GM12874 (cell line): Measurements from ENCODE around the gene TEKT4.
A peak's percentile ranks its signal among the peaks of the same experiment; 100 is the strongest.

Source experiments
- TF ChIP-seq, protein P1 (sequence below): IDR thresholded peaks from 2 replicates; pipeline ENCODE4 v1.5.1; 2011; ENCODE audit warnings: low read depth, mild to moderate bottlenecking, control low read depth, low read length, moderate library complexity; ENCODE audit not compliant: insufficient read depth

TEKT4 gene

DNA sequence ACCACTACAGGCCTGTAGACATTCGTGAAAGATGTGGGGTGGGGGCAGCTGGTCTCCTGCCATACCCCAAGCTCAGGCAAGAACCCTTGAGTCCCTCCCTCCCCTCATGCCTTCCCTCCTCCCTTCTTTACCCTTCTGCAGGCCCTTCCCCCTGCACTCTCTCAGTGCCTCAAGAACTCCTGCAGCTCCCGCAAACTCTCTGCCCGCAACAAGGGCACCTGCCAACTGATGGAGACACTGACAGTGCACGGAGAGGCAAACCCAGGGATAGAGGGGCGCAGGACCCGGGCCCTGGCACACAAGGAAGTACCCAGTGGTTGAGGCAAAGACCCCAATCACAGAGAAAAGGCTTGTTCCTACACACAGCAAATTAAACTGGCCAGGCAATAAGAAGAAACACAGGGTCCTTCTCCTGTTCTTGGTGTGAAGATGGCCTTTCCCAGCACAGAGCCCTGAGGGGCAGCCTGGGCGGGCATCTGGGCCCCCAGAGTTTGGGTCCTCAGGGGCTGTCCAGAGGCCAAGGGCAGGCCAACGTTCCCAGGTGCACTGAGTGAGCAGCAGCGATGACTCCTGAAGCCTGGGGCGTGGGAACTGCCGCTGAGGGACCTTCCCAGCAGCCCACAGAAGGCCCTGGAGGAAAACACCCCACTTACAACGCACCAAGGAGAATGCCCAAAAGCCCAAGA is 1.6 kb downstream of the TEKT4 start:
- TF ChIP-seq, protein P1, sequence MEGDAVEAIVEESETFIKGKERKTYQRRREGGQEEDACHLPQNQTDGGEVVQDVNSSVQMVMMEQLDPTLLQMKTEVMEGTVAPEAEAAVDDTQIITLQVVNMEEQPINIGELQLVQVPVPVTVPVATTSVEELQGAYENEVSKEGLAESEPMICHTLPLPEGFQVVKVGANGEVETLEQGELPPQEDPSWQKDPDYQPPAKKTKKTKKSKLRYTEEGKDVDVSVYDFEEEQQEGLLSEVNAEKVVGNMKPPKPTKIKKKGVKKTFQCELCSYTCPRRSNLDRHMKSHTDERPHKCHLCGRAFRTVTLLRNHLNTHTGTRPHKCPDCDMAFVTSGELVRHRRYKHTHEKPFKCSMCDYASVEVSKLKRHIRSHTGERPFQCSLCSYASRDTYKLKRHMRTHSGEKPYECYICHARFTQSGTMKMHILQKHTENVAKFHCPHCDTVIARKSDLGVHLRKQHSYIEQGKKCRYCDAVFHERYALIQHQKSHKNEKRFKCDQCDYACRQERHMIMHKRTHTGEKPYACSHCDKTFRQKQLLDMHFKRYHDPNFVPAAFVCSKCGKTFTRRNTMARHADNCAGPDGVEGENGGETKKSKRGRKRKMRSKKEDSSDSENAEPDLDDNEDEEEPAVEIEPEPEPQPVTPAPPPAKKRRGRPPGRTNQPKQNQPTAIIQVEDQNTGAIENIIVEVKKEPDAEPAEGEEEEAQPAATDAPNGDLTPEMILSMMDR = no peak

DNA sequence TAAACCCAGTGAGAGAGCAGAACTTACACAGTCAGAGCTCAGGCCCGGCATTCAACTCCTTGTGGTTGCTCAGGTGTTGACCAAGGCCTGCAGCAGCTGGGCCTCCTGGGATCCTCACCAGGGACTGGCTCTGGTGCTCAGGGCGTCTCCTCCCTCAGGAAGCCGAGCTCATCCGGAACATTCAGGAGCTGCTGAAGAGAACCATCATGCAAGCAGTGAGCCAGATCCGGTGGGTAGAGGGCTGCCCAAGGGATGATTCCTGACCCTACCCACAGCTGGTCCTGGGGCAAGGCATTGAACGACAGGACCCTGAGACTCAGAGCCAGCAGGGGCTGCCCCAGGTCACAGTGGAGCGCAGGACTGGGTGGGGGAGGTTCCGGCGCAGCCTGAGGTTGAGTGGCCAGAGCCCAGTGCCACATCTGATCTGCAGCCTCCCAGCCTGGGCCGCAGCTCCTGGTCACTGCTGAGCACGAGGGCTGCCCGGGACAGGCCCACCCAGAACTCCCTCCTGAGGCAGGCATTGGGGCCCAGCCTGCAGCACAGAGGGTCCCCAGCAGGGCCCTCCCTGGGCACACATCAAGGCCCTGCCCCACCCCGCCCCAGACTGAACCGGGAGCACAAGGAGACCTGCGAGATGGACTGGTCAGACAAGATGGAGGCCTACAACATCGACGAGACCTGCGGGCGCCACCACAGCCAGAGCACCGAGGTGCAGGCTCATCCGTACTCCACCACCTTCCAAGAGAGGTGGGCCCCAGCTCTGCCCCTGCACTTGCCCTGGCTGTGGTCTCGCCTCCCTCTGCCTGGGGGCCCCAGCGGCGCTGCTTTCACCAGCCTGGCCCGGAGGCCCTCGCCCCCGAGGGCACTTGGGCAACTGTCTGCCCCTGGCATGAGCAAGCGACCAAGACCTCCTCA is 2.4 kb downstream of the TEKT4 start:
- TF ChIP-seq, protein P1 = no peak

DNA sequence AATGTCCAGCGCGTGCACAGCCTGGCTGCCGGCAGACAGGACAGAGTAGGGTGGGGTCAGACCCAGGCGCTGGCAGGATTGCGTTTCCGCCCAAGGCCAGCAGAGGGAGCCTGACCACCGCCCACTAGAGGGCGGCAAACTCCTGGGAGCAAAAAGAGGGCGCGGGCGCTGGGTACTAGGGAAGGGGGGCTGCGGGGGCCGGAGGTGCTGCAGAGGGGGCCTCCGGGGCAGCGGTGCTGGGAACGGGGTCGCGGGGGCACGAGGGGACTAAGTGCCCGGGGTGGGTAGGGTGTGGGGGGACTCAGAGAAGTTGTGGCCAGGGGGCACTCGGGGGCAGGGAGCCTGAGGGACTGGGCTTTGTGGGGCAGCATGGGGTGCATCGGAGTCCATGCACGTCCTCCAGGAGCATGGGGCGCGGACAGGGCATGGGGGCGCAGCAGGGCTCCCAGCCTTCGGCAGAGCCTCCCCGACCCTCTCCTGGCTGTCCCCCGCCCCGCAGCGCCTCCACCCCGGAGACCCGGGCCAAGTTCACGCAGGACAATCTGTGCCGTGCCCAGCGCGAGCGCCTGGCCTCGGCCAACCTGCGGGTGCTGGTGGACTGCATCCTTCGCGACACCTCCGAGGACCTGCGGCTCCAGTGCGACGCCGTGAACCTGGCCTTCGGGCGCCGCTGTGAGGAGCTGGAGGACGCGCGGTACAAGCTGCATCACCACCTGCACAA is 3.2 kb downstream of the TEKT4 start:
- TF ChIP-seq, protein P1 = peak; percentile 100

DNA sequence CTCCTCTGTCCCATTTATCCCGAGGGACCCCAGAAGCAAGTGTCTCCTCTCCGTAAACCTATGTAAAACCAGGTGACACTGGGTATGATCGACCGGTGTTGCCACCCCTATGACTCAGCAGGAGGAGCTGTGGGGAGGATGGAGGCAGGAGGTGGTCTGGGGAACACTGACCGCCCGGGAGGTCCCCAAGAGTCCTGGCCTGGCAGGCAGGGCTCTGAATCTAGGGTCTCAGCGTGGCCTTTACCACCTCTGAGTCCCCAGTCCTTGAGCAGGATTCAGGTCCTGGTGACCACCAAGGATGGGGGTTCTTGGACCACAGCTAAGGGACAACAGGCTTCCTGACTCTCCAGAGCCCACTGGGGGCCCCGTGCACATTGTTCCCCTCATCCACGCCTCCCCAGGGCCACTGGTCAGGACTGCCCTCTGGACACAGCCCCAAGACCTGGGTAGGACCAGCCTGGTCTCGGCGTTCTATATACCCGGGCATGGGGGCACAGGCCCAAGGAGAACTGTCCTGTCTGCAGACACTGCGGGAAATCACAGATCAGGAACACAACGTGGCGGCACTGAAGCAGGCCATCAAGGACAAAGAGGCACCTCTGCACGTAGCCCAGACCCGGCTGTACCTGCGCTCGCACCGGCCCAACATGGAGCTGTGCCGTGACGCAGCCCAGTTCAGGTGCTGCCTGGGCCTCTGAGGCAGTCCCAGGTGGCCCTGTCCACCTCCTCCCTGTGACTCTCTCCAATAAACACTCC is 4.0 kb downstream of the TEKT4 start:
- TF ChIP-seq, protein P1 = no peak

DNA sequence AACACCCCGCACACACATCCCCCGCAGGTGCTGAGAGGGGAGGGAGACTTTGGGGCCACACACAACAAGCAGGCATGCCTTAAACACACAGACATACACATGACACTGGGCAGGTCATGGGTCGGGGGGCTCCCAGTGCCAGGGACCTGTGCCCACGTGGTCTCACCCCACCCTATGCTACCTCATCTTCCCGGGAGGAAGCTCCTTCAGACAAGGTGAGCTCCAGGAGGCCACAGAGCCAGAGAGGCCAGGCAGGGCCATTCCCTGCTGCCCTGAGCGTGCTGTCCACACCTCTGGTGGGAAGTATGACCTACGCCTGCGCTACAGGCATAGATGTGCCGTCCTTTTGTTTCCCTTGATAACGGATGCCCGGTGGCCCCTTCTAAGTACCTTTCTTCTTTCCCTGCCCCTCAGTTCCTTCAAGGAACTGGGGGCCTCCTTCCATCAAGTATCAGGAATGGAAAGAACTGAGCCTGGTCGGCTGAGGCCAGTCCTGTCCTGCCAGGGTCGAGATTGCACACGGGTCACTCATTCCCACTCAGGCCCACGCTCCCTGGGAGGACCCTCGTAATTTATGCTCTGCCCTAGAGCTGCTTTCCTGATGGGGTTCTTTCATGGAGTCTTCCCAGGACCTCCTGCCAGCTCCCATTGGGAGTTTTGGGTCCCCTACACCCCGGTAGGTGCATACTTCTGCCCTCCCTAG is 4.7 kb downstream of the TEKT4 start:
- TF ChIP-seq, protein P1 = no peak

DNA sequence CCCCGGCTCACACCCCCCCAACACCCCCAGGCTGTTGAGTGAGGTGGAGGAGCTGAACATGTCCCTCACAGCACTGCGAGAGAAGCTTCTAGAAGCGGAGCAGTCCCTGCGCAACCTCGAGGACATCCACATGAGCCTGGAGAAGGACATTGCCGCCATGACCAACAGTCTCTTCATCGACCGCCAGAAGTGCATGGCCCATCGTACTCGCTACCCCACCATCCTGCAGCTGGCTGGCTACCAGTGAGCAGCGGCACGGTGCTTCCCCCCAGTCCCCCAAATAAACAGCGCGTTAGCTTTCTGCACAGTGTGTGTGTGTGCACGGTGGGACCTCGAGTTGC is 5.3 kb downstream of the TEKT4 start:
- TF ChIP-seq, protein P1 = no peak
